ENCODE results near the gene TMEM252. TPM values are rescaled to one million over a fixed set of nuclear protein-coding genes. Genes with fewer than 3 reads are reported as not detected.

TMEM252 gene
- total RNA-seq, 1 donor from 2014 or later = not detected

- Mint-ChIP-seq H3K4me1 (no peaks in the 10 kb centered on the region), H3K9me3 (no peaks in the 10 kb centered on the region), H3K4me3 (no peak overlapping the region), H3K27me3 (peaks cover 12% of the 10 kb centered on the region), H3K27ac (no peak overlapping the region), H3K36me3 (ENCODE audit: low read depth) (no peaks in the 10 kb centered on the region)
- intact Hi-C loops (cut with micrococcal nuclease) = no loop called here
- no peak for DNase-seq
Measured at GRCh38 chr9:68500457-68501381, 40.0 kb downstream of the TMEM252 start.

- H3K4me1 Mint-ChIP-seq = no peaks in the 10 kb centered on the region
- H3K27me3 Mint-ChIP-seq = peaks cover 12% of the 10 kb centered on the region
- no peaks in the 10 kb centered on the region for H3K9me3 Mint-ChIP-seq
- intact Hi-C loops (cut with micrococcal nuclease) = no loop called here
- H3K36me3 Mint-ChIP-seq (ENCODE audit: low read depth) = no peaks in the 10 kb centered on the region
- H3K4me3 Mint-ChIP-seq = no peak overlapping the region
- H3K27ac Mint-ChIP-seq = no peak overlapping the region
- no peak for DNase-seq
Measured at GRCh38 chr9:68498816-68499215, 41.9 kb downstream of the TMEM252 start.

- no peaks in the 10 kb centered on the region for H3K9me3 Mint-ChIP-seq
- H3K4me1 Mint-ChIP-seq = no peaks in the 10 kb centered on the region
- H3K27me3 Mint-ChIP-seq = peaks cover 17% of the 10 kb centered on the region
- no peak overlapping the region for H3K4me3 Mint-ChIP-seq
- DNase-seq = no peak
- no peak overlapping the region for H3K27ac Mint-ChIP-seq
- no peaks in the 10 kb centered on the region for H3K36me3 Mint-ChIP-seq (ENCODE audit: low read depth)
- intact Hi-C loops (cut with micrococcal nuclease) = no loop called here
Measured at GRCh38 chr9:68497629-68498028, 43.1 kb downstream of the TMEM252 start.

GRCh38 chr9:68496356-68496755, 44.3 kb downstream of the TMEM252 start:
- no peaks in the 10 kb centered on the region for H3K9me3 Mint-ChIP-seq
- H3K4me3 Mint-ChIP-seq = no peak overlapping the region
- intact Hi-C loops (cut with micrococcal nuclease) = no loop called here
- H3K36me3 Mint-ChIP-seq (ENCODE audit: low read depth) = no peaks in the 10 kb centered on the region
- DNase-seq = no peak
- H3K27ac Mint-ChIP-seq = no peak overlapping the region
- no peaks in the 10 kb centered on the region for H3K4me1 Mint-ChIP-seq
- peaks cover 15% of the 10 kb centered on the region for H3K27me3 Mint-ChIP-seq

- DNase-seq = no peak
- H3K4me1 Mint-ChIP-seq = no peaks in the 10 kb centered on the region
- no peak overlapping the region for H3K27ac Mint-ChIP-seq
- no peak overlapping the region for H3K4me3 Mint-ChIP-seq
- peaks cover 19% of the 10 kb centered on the region for H3K27me3 Mint-ChIP-seq
- intact Hi-C loops (cut with micrococcal nuclease) = no loop called here
- no peaks in the 10 kb centered on the region for H3K9me3 Mint-ChIP-seq
- no peaks in the 10 kb centered on the region for H3K36me3 Mint-ChIP-seq (ENCODE audit: low read depth)
Measured at GRCh38 chr9:68495247-68495646, 45.4 kb downstream of the TMEM252 start.

GRCh38 chr9:68493958-68494577, 46.6 kb downstream of the TMEM252 start:
- intact Hi-C loops (cut with micrococcal nuclease) = no loop called here
- no peak overlapping the region for H3K4me3 Mint-ChIP-seq
- no peak overlapping the region for H3K27ac Mint-ChIP-seq
- no peaks in the 10 kb centered on the region for H3K9me3 Mint-ChIP-seq
- H3K27me3 Mint-ChIP-seq = peaks cover 20% of the 10 kb centered on the region
- no peaks in the 10 kb centered on the region for H3K4me1 Mint-ChIP-seq
- DNase-seq = no peak
- H3K36me3 Mint-ChIP-seq (ENCODE audit: low read depth) = no peaks in the 10 kb centered on the region

- DNase-seq = no peak
- Mint-ChIP-seq H3K9me3 (no peaks in the 10 kb centered on the region), H3K27me3 (peaks cover 18% of the 10 kb centered on the region), H3K27ac (no peak overlapping the region), H3K4me3 (no peak overlapping the region), H3K4me1 (no peaks in the 10 kb centered on the region), H3K36me3 (ENCODE audit: low read depth) (no peaks in the 10 kb centered on the region)
- intact Hi-C loops (cut with micrococcal nuclease) = no loop called here
Measured at GRCh38 chr9:68493541-68493940, 47.1 kb downstream of the TMEM252 start.

- H3K4me3 Mint-ChIP-seq = no peak overlapping the region
- intact Hi-C loops (cut with micrococcal nuclease) = no loop called here
Measured at GRCh38 chr9:68492806-68493205, 47.9 kb downstream of the TMEM252 start.

GRCh38 chr9:68489646-68490045, 51.0 kb downstream of the TMEM252 start:
- Mint-ChIP-seq H3K27me3 (peaks cover 13% of the 10 kb centered on the region), H3K36me3 (ENCODE audit: low read depth) (no peaks in the 10 kb centered on the region), H3K9me3 (no peaks in the 10 kb centered on the region), H3K4me1 (no peaks in the 10 kb centered on the region), H3K4me3 (no peak overlapping the region), H3K27ac (no peak overlapping the region)
- DNase-seq = no peak
- intact Hi-C loops (cut with micrococcal nuclease) = no loop called here

More at GRCh38 chr9:68492806-68493205, 47.9 kb downstream of the TMEM252 start:
- no peaks in the 10 kb centered on the region for H3K9me3 Mint-ChIP-seq
- DNase-seq = no peak
- no peak overlapping the region for H3K27ac Mint-ChIP-seq
- H3K4me1 Mint-ChIP-seq = no peaks in the 10 kb centered on the region
- peaks cover 17% of the 10 kb centered on the region for H3K27me3 Mint-ChIP-seq
- H3K36me3 Mint-ChIP-seq (ENCODE audit: low read depth) = no peaks in the 10 kb centered on the region

- Mint-ChIP-seq H3K27me3 (peaks cover 11% of the 10 kb centered on the region), H3K4me3 (no peak overlapping the region), H3K9me3 (no peaks in the 10 kb centered on the region), H3K4me1 (no peaks in the 10 kb centered on the region), H3K27ac (no peak overlapping the region), H3K36me3 (ENCODE audit: low read depth) (no peaks in the 10 kb centered on the region)
- intact Hi-C loops (cut with micrococcal nuclease) = no loop called here
- DNase-seq = no peak
Measured at GRCh38 chr9:68488126-68488525, 52.6 kb downstream of the TMEM252 start.

Other genes starting within 250 kb of the TMEM252 start
- gene FOXD4L3, start 238.0 kb downstream of the TMEM252 start, total RNA-seq = not detected in 2 replicates
- not detected in 2 replicates for gene PGM5, start 184.3 kb downstream of the TMEM252 start, total RNA-seq
- 56.6 and 58.8 TPM in 2 replicates for gene PIP5K1B, start 164.4 kb upstream of the TMEM252 start, total RNA-seq